ENCODE results near the gene ZNF366.

Gene ZNF366

GRCh38 chr5:72543365-72543764 is 36.2 kb upstream of the ZNF366 start:
- TF ChIP-seq CTCF (conservative IDR thresholded peaks at IDR 0.05) = no peak
- H3K27ac ChIP-seq = no peak overlapping the region

GRCh38 chr5:72542695-72543094 is 35.5 kb upstream of the ZNF366 start:
- no peak overlapping the region for H3K27ac ChIP-seq
- TF ChIP-seq CTCF (conservative IDR thresholded peaks at IDR 0.05) = no peak

GRCh38 chr5:72541501-72542225 is 34.5 kb upstream of the ZNF366 start:
- no peak for TF ChIP-seq CTCF (conservative IDR thresholded peaks at IDR 0.05)

GRCh38 chr5:72540759-72541438 is 33.7 kb upstream of the ZNF366 start:
- TF ChIP-seq CTCF (conservative IDR thresholded peaks at IDR 0.05) = no peak
- H3K27ac ChIP-seq = no peak overlapping the region

More at GRCh38 chr5:72541501-72542225, 34.5 kb upstream of the ZNF366 start:
- no peak overlapping the region for H3K27ac ChIP-seq

- TF ChIP-seq CTCF (conservative IDR thresholded peaks at IDR 0.05) = no peak
- no peak overlapping the region for H3K27ac ChIP-seq
Observed at GRCh38 chr5:72539726-72540125, 32.5 kb upstream of the ZNF366 start.

- no peak for TF ChIP-seq CTCF (conservative IDR thresholded peaks at IDR 0.05)
- no peak overlapping the region for H3K27ac ChIP-seq
Observed at GRCh38 chr5:72539038-72539437, 31.8 kb upstream of the ZNF366 start.

- H3K27ac ChIP-seq = no peak overlapping the region
- no peak for TF ChIP-seq CTCF (conservative IDR thresholded peaks at IDR 0.05)
Observed at GRCh38 chr5:72537166-72537565, 30.0 kb upstream of the ZNF366 start.
